GM18907 (cell line): Measurements from ENCODE around the gene FAM13A.
"Not testable (repeated sequence)": the region's sequence is repeated elsewhere in the genome, so short reads cannot be mapped to it uniquely, and the experiment has no call there.

Experiments
- ATAC-seq: cut with Tn5 transposase; IDR thresholded peaks from one replicate; pipeline ENCODE4 v1.9.1; 2021; ENCODE audit warnings: mild to moderate bottlenecking, moderate library complexity; ENCODE audit not compliant: unreplicated experiment

The FAM13A gene

DNA sequence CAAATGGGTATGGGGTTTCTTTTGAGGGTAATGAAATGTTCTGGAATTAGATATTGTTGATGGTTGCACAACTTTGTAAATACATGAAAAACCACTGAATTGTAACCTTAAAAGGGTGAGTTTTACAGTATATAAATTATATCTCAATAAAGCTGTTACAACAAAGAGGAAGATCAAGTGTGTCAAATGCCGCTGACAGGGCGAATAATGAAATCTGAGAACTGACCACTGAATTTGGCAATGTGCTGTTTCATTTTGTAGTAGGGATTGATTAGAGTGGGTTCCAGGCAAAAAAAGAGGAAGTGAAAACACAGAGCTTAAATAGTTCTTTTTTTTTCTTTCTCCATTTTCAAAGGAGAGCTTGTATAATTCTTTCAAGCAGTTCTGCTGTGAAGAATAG, 198.2 kb downstream of the FAM13A start:
- ATAC-seq: peak; percentile 97

DNA sequence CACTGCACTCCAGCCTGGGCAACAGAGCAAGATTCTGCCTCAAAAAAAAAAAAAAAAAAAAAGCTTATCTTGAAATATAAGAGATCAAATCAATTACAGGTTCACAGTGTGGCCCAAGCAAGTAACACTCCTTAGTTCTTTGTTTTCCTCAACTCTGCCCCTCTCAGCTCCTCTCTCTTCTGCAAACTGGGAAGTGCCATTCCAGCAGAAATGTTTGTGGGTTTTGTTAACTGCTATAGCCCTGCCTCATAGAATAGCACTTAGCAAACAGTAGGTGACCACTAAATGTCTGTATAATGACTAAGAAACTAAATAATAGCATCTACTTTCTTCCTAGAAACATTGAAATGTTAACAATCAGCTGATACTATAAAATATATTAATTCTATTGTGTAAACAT, 199.4 kb downstream of the FAM13A start:
- no peak for ATAC-seq

DNA sequence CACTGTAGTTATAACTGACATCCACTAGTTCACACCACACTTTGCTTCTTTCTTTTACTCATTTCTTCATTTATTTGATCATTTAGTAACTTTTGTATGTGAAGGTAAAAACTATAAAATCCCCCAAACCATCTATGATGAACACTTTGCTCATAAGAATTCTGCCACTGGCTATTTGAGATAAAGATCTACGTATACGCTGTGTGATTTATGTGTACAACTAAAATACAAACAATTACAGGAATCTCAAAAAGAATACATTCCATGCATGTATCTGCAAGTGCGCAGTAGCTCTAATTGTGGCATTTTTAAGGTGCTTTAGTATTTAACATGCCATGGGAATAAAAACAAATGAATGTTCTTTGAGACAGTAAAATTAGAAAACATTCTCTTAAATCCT, 202.5 kb downstream of the FAM13A start:
- ATAC-seq: no peak

DNA sequence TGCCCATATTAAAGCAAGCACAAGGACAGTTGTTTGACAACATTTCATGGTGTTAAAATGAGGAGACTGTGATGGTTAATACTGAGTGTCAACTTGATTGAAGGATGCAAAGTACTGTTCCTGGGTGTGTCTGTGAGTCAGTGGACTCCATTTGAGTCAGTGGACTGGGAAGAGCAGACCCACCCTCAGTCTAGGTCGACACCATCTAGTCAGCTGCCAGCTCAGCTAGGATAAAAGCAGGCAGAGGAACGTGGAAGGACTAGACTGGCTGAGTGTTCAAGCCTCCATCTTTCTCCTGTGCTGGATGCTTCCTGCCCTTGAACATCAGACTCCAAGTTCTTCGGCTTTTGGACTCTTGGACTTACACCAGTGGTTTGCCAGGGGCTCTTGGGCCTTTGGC, 203.4 kb downstream of the FAM13A start:
- ATAC-seq: not testable (repeated sequence)

DNA sequence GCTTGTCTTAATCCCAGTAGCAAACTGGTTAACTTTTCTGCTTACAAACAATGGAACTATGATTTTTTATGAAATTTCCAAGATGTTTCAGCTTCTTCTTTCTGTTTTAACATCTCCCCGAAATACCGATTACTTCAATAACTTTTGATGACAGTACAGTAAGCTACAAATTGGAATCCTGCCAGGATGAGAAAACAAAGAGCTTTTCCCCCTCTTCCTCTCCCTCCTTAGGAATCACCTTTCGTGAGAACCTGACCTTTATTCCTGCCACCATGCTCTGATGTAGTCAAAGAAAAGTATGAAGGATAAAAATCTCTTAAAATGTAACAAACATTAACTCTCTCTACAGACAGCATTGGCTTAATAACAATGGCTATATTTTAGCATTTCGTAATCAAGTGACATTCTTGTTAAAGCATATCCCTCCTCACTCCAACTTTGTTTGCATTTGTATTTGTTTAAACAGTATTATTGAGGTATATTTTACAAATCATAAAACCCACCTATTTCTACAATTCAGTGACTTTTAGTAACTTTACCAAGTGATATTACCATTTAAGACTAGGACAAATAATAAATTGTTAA, 210.7 kb downstream of the FAM13A start:
- ATAC-seq: no peak

DNA sequence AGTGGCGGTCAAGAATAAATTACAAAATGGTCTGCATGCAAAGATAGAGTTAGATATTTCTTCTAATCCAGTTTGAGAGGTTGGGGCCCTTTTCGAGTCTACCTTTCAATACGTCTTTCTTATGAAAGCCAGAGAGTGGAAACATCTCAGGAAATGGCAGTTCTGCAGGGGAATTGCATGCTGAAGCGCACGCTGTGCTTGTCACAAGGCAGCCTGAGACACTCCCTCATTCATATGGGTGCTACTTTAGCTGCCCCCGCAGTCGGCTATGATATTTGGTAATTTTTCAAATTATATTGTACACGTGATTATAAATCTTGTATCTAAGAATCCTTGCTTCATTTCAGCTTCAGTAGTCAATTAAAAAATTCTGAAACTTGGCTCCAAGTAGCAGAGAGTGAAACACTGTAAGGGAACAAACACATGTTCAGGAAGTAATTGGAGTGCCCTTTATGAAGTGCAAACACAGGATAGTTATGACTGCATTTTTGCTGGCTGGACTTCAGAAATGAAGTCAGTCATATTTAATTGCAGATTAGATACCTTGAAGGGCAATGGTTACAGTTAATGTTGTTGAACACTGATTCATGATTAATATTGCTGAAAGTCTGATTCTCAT, 213.8 kb downstream of the FAM13A start:
- ATAC-seq: no peak

DNA sequence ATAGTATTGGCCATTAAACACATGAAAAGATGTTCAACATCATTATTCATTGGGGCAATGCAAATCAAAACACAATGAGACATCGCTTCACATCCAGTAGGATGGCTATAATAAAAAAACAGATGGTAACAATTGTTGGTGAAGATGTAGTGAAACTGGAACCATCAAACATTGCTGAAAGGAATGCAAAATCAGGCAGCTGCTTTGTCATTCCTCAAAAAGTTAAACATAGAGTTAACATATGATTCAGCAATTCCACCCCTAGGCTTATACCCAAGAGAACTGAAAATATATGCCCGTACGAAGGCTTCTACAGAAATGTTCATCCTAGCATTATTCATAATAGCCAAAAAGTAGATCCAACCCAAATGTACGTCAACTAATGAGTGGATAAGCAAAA, 215.3 kb downstream of the FAM13A start:
- ATAC-seq: no peak

DNA sequence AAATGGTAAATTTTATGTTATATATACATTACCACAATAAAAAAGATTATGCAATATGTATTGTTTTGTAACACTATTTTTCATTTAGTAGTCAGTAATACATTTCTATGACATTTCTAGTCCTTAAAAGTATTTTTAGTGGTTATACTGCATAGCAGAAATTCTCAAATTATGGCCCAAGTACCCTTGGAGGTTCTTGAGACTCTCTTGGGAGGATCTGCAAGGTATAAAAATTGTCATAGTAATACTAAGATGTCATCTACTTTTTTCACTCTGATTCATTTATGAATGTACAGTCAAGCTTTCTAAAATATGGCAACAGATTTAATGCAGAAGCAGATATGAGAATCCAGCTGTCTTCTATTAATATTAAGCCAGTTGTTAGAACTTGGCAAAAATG, 220.8 kb downstream of the FAM13A start:
- no peak for ATAC-seq

DNA sequence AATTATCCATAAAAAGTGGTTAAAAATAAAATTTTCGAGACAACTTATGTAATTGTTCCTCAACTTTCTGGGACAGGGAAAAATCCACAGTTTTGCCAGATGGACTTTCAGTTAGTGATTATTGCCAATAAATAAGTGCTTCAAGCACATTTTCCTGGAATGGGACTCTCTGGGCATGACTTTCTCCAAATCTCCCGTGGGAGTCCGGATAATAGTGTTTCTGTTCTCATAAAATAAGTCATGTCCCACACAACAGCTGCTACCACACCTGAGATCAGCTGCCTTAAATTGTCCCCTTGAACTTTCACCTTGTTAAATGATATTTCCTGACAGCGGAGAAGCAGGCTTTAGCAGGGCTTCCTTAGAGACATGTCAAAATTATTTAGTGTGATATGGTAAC, 226.0 kb downstream of the FAM13A start:
- no peak for ATAC-seq

DNA sequence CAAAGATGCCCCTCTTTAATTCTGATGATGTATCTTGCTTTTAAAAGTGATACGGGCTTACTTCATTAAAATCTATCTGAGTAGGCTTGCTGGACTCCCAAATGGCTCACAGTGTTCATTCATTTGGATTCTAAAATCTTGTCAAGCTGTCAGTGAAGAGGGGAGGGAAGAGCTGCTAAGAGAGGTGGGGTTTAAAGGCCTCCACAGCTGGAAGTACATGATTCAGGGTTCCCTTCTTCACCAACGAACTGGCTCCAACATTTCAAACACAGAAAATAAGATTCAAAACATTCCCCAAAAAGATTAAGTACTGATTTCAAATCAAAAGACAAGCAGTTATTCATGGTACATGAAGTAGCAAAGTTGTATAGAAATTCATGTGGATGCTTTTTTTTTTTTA, 226.4 kb downstream of the FAM13A start:
- no peak for ATAC-seq

DNA sequence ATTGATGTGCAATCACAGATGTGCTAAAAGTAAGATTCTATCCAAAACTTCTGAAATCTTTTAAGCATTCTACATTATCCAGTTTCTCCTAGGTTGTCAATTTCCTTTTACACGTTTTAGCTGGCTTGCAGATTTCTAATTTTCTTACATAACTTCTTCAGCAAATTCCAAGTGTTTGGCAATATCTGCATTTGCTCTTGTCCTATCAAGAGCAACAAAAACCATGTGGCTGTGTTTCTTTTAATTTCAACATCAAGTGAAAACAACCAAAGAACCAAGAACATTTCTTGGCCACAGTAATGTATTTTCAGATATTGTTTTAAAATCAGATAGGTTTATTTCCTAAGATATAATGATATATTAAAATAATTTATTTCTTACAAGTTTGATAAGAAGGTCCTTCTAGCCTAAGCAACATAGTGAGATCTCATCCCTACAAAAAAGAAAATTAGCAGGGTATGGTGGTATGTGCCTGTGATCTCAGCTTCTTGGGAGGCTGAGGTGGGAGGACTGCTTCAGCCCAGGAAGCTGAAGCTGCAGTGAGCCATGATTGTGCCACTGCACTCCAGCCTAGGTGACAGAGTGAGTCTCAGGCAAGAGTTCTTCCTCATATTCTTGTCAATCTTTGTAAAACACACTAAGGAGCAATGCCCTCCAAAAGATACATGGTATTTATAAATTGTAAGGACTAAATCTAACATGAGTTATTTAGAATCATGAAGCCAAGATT, 228.0 kb downstream of the FAM13A start:
- ATAC-seq: no peak

DNA sequence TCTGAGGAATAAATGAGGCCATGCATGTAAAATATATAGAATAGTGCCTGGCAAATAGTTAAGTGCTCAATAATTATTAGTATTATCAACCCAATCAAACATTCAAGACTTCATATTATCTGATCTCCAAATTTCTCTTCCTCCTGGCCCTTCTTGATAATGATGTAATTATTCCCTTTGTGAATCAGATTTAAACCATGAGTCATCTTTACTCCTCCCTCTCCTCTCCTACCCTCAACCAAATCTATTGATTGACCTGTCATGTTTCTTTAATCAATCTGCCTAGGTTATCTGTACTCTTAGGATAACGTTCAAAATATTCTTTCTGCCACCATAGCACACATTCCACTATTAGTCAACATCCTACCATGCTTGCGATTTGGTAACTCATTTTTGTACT, 229.5 kb downstream of the FAM13A start:
- ATAC-seq: no peak

DNA sequence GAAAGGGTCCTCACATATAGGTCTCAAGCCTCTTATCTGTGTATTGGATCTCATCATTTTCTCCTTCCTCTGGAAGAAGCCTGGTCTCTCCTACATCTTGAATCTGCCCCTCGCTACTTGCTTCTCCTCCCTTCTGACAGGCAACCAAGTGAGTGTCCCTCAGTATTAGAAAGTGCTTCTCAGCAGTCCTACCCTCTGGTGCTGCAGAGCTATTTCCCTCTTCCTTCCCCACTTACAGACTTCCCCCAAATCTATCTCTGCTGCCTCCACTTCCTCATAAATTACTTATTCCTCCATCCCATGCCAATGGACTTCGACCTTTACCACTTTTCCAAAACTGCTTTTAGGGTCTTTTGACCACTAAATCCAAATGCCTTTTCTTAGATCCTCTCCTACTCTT, 230.2 kb downstream of the FAM13A start:
- no peak for ATAC-seq

DNA sequence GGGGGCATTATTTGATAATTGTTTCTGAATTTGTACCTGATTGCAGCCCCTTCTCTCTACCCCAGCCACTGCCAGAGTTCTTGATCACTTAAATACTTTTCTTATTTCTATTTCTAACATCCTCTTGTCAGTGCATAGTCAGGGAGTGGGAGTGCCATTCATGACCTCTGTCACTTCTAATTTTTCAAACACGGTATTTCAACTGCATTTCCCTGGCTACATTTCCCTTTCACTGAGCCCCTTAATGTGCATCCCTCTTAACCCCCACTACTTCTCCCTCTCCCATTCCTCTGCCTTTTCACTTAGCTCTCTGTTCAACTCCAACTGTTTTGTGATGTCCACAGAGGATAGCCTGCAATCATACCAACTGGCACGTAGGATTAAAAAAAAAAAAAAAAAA, 231.1 kb downstream of the FAM13A start:
- ATAC-seq: no peak

DNA sequence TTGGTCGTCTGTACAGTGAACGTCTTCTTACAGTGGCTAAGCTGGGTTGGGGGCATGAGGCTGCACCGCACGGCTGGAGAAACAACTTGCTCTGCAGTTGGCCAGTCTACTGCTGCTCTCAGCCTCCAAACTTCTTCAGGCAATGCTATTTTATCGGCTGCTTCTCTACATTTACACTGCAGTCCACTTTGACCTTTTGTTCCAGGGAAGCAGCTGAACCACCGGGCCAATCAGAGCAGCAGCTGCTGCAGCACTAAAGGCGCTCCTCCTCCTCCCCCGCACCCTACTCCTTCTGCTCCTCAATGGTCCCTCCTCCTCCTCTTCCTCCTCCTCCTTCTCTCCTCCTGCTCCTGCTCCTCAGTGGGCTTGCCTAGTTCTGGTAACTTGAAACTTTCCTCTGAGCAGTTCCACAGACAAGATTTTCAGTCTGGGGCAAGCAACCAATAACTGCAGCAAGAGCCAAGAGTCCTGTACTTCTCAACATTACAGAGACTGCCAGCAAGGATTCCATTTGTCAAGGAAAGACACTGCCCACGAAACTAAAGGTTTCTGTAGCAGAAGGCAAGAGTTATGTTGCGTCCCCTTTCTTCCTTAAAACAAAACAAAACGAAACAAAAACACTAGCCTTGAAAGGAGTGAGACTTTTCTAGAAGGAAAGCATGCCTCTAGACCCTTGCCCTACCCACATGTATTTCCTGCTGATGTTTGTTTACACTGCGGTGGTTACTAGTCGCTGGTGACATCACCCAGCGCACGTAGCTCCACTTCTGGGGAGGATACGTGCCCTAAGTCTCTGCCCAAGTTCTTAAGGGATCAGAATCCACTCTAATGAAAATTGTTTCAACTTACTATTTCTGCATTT, 233.7 kb downstream of the FAM13A start:
- ATAC-seq: peak; percentile 98

DNA sequence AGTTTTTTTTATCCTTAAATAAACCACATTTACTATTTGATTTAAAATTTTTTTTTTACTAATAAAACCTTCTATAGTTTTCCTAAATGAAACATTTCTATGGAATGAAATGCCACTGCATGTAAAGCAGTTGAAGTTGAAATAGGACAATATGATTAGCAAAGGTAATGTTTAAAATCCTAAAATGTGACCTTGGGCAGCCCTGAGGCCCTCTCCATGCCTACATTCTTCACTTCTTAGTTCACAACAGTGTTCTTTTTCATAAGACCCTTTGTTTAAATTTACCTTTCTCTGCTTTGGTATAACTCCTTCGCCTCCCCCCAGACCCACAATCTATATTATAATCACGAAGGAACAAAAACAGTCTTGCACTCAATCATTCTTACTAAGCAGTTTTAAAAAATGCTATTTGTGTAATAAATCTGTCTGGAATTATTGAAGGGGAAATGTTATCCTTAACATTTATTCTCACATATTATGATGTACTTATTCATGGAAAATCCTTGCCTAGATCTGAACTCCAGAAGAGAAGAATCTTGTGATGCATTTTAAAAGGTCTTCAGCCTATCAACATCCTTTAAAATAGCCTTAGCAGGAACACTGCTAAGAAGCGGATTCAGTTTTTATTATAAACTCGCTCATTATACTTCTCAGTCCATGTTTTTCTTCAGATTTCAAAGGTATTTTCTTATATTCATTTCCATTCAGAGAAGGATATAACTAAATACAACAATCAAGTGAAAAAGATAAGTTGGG, 234.8 kb downstream of the FAM13A start:
- ATAC-seq: no peak

DNA sequence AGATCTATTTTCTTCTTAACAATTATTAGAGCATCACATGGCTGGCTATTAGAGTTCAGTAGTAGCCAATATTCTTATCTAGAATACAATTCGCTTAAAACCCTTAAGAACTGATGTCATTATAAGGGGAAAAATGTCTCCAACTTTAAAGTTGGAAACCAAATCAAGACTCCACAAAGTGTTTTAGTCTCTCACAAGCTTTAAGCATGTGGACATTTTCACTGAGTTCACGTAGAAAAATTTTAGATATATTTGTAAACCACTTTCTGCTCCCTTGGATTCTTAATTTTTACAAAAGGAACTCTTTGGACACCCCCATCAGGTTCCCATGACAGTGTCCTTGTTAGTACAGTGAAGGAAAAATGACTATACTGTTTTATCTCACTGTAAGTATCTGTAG, 235.5 kb downstream of the FAM13A start:
- no peak for ATAC-seq

DNA sequence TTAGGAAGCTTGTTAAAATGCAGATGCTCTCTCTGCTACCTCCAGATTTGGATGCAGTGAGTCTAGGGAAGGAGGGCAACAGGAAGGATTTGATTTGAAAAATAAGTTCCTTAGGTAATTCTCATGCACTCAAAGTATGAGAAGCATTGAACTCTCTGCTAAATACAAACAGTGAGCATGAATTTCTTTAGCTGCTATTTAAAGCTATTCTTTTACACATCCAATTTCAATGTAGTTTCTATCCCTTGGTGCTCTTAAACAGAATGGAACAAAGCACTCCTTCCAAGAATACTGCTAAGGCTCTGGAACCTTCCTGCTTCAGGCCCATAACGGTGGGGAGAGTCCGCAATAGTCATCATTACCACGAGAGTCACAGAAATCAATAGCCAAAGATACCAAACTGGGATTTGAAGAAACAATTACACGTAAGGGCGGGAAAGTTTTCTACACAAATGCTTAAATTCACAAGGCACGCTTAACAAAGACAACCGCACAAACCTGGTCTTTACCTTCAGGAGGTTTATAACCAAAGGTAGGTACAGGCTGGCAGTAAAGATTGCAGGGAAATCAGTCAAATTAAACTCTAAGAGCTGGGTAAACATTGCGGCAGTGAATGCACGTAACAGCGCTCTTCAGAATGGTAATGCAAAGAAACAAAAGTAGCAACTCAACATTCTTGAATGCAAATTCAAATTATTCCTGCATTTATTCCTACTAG, 236.1 kb downstream of the FAM13A start:
- no peak for ATAC-seq

DNA sequence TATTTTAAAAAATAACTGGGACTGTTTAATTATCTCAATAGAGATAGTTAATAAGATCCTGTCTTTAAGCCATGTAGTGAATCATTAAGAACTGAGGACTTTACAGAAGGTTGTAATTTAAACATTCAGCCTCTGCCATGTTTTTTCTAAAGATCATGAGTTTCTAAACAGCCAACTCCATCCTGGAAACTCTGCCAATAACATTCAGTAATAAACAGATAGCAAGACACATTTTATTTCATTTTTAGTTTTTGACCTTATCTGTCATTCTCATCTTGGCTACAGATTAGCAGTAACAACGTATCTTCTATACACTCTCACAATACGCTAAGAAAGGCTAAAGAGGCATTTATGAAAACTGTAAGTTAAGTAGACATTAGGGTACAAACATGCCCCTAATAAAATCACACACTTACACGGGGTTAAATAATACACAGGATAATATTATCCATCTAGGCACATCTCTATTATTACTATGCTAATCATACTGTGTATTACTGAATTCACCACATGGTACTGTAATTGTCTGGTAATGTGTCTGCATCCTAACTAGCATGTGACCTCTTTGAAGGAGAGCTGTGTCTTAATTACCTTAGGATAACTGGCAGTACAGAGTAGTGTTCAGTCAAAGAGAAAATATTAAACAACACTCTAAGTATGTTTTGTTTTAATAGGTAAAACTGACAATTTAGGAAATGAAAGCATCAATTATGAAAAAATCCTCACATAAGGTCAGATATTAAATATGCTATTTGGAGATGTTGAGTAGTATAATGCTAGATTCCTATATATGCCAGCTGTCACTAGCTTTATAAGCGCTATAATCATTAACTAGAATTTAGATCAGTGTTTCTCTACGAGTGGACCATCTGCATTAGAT, 236.9 kb downstream of the FAM13A start:
- ATAC-seq: no peak
